ENCODE measurements around the gene ANGPTL4.

DNA sequence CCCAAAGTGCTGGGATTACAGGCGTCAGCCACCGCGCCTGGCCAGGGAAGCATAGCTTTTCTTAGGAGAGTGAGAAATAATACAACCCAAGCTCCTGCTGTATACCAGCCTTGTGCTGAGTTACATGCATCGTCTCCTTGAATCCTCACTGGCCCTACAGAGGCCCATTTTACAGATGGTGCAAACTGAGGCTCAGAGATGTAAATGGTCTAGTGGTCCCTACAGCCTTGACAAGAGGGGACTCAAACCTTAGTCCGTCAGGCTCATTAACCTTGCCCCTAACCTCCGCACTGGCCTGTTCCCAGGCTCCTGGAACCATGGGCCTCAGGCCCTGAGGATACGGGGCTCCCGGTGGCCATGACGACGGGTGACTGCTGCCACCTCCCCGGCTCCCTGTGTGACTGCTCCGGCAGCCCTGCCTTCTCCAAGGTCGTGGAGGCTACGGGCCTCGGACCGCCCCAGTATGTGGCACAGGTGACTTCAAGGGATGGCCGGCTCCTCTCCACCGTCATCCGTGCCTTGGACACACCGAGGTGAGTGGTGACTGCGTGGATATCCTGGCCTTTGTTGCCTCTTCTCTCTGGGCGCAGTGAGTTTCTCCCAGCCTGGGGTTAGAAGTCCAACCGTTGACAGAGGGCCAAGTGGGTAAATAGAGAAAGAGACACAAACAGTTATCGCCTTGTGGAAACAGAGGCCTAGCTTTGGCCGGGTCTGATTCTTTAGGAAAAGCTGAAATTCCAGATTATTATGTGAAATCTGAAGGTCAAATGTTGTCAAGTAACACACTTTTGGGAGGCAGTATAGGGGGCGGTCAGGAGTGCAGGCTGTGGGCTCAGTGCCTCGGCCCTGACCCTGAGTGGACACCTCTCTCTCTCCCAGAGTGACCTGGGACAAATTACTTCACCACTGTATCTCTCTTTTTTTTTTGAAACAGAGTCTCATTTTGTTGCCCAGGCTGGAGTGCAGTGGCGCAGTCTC lies 57.8 kb downstream of the ANGPTL4 start:
- TF ChIP-seq, protein P1, sequence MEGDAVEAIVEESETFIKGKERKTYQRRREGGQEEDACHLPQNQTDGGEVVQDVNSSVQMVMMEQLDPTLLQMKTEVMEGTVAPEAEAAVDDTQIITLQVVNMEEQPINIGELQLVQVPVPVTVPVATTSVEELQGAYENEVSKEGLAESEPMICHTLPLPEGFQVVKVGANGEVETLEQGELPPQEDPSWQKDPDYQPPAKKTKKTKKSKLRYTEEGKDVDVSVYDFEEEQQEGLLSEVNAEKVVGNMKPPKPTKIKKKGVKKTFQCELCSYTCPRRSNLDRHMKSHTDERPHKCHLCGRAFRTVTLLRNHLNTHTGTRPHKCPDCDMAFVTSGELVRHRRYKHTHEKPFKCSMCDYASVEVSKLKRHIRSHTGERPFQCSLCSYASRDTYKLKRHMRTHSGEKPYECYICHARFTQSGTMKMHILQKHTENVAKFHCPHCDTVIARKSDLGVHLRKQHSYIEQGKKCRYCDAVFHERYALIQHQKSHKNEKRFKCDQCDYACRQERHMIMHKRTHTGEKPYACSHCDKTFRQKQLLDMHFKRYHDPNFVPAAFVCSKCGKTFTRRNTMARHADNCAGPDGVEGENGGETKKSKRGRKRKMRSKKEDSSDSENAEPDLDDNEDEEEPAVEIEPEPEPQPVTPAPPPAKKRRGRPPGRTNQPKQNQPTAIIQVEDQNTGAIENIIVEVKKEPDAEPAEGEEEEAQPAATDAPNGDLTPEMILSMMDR (IDR thresholded peaks at IDR 0.05; ENCODE audit: low read length): no peak
- no peak for TF ChIP-seq EZH2 (optimal IDR thresholded peaks at IDR 0.05; ENCODE audit: low read depth, low read length)
